Stimulated activated CD4-positive, alpha-beta T cell treated with anti-CD3 and anti-CD28 coated beads, Interleukin-2, amount 100 ng/mL, for 48 hours (primary cell): ENCODE results near the gene CD6.
A peak's percentile ranks its signal among the peaks of the same experiment; 100 is the strongest.

ENCODE experiments used
- DNase-seq, 2 donors: peaks; one replicate each; pipeline ENCODE4 v3.0.0-alpha.2; 2020

The CD6 gene

DNA sequence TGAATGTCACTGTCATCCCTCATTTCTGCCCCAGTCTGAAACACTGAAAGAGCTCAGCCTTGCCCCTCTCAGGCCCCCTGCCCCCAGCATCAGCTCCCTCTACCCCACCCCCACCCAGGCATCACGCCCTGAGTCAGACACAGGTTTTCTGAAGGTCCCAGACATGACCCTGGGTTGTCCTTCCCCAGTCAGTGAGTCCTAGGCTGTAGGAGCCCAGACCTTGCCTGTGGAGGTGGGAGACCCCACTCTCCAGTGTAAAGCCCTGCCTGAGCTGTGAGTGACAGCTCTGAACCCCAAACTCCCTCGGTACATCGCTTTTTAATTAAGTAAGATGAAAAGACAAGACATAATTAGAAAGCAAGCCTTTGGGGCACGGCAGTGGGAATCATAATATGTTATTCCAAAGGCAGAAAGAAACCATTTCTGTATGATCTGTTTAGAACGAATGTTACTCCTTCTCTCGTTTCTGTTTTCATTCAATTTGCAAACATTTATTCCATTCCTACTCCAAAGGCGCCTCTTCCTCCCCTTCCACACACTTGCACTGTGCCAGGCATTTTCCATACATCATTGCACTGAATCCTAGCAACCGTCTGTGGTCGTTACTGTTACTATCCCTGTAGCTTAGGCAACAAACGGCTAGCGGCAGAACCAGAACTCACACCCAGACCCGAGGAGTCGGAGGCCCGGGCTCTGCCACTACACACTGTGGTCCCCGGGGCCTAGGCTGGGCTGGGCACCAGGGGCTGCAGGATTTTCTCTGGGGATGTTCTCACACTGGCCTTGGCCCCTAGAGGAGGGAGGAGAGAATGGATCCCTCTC lies 63.4 kb downstream of the CD6 start:
- no peak for DNase-seq

- no peak for DNase-seq
Measured at GRCh38 chr11:61035526-61035835, 64.0 kb downstream of the CD6 start.

DNA sequence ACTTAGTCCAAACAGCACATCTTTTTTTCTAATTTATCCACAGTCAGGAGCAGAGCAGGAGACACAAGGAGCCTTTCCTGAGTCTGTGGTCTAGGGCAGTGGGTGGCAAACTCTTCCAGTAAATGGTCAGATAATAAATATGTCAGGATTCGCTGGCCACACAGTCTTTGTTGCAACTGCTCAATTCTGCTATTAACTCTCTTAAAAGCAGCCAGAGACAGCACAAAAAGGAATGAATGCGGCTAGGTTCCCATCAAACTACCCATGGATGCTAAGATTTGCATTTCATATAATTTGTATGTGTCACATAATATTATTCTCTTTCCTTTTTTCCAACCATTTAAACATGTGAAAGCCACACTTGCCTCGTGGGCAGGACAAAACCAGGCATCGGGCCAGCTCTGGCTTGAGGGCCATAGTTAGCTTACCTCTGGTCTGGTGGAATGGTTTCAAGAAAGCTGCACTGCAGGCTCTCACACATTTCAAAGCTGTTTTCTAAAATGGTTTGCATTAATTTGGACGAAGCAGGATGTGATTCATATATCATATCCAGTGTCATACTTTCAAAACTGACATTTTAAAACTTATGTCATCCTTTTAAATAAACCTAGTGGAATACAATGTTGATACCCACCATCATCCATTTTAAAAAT lies 66.1 kb downstream of the CD6 start:
- DNase-seq = no peak

- no peak for DNase-seq
Measured at GRCh38 chr11:61039916-61040315, 68.4 kb downstream of the CD6 start.

DNA sequence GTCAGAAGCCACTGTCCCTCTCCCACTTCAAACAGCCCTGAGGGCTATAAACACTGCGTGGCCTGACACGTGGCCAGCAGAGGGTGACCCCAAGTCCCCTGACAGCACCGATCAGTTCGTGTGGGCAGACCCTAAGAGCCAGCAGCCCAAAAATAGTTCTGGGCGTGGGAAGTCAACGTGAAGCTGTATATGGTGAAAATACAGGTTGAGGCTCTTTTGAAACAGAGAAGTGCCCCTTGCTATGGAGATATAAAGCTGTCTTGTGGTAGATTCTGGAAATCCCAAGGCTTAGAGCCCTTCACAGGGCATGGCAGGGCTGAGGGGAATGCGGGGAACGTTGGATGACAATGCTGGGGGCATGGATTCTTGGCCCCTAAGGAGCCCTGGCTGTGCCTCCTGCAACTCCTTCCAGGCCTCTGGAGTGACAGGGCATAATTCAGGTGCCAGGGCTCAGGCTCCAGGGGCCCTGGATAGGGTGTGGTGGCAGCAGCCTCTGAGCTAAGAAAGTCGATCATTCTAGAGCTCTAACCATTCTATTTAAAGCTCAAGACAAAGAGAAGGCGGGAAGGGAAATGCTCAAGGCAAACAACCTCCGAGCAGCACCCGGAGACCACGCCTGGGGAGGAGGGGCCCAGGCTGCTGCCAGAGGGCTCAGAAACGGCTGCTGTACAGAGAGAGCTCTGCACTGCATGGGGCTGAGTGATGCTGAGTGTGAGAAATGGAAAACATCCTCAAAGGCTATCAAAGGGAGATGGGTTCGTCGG lies 70.5 kb downstream of the CD6 start:
- no peak for DNase-seq

GRCh38 chr11:61042537-61042936 lies 71.1 kb downstream of the CD6 start:
- DNase-seq = no peak

DNA sequence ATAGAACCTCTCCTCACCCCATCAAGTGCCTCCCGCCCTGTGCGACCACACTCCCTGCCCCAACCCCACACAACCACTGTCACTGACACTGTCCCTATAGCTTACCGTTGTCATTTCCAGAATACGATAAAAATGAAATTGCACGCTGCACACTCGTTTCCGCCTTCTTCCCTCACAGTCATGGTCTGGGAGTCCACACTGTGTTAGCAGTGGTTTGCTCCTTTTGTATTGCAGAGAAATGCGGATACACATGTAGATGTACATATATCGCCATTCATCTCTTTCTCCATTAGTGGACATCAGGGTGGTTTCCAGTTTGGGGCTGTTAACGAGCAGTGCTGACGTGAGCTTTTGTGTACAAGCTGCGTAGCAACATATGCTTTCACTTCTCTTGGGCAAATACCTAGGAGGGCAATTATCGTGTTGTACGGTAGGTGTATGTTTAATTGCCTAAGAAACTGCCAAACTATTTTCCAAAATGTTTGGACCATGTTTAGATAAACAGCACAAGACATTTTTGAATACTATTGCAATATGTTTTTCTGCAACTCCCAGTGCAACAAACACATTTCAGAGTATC lies 71.6 kb downstream of the CD6 start:
- DNase-seq = no peak

DNA sequence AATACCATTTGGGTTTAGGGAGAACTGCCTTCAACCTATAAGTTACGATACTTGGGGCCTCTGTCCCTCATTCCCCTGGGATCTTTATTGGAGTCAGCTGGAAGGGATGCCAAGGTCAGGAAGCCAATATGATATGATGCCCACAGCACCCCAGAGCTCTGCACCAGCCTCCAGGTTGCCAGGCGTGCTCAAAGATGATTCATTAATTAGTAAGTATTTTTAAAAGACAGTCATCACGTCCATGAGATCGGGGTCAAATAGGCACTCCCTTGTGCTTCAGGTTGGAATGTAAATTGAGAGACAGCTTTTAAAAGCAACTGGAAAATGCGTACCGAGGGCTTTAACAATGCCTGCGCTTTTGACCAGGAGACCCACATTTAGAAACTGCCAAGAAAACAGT lies 73.8 kb downstream of the CD6 start:
- no peak for DNase-seq

- DNase-seq = no peak
Measured at GRCh38 chr11:61046833-61047232, 75.4 kb downstream of the CD6 start.

DNA sequence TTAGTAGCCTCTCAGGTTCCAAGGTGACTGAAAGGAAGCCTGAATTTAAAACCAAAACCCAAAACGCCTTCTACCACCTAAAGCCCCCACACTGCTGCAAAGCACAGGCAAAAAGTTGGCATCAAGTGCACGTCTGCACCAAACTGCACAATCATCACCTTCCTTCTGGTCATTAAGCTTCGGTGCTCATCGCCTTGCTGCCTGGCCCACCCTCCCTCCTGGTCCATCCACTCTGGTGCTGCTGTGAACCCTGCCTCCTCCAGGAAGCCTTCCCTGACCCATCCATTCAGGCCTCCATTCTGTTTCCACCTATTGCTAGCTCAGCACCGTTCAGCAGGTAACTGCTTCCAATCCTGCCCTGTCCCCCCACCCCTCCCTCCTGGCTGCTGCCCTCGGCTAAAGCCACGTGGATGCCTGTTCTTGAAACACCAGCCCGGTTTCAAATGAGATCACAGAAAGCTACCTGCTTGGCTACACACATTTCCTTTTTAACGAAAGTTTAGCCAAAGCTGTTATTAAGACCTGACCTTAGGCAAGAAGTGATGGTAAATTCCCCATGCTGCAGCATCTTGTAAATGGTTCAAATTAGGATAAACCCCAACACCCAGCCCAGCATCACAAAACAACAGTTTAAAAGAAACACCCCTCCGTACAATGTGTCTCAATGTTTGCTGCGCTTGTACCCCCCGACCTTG lies 77.0 kb downstream of the CD6 start:
- no peak for DNase-seq

DNA sequence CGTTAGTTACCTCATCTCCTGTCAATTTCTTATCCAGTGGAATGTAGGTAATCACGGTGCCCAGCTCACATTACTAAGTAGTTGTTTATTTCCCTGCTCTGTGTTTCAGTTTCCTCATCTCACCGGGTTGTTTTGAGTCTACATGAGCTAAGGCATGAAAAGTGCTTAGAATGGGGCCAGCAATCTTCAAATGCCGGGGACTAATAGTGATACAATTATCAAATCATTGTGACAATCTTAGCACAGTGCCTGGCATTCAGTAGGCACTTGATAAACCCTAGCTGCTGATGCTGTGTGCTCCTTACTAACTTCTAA lies 77.5 kb downstream of the CD6 start:
- DNase-seq = no peak

DNA sequence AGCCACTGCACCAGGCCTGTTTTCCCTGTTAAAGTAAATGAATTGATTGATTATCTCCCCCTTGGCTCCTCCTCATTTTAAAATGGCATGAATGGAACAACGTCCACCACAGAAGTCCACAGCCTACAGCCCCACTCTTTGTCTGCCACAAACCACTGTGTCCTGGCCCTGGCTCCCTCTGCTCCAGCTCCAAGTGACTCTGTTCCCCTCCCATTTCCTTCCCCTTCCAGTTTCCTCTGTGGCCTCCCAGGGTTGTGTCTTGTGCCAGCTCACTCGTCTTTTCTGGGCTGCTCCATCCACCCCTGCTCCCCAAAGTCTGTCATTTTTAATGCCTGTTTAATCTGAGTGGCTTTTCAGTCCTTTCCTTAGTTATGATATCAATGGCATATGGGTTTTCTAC lies 78.4 kb downstream of the CD6 start:
- DNase-seq = no peak

GRCh38 chr11:61052182-61052972 lies 80.9 kb downstream of the CD6 start:
- no peak for DNase-seq

GRCh38 chr11:61053191-61053590 lies 81.7 kb downstream of the CD6 start:
- DNase-seq = no peak

DNA sequence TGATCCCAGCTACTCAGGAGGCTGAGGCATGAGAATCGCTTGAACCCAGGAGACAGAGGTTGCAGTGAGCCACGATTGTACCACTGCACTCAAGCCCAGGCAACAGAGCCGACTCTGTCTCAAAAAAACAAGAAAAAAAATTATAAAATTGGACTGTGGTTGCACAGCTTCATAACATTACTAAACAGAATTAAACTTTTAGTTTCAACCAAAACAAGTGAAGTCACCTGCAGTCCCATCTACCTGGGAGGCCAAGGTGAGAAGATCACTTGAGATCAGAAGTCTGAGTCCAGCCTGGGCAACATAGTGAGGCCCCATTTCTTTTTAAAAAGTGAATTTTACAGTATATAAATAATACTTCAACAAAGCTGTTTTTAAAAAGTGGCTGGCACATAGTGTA lies 83.0 kb downstream of the CD6 start:
- no peak for DNase-seq

- DNase-seq = peak in 1 of 2 donors; percentile 48
Measured at GRCh38 chr11:61054927-61055562, 83.6 kb downstream of the CD6 start.

- DNase-seq = no peak
Measured at GRCh38 chr11:61055776-61056175, 84.3 kb downstream of the CD6 start.

DNA sequence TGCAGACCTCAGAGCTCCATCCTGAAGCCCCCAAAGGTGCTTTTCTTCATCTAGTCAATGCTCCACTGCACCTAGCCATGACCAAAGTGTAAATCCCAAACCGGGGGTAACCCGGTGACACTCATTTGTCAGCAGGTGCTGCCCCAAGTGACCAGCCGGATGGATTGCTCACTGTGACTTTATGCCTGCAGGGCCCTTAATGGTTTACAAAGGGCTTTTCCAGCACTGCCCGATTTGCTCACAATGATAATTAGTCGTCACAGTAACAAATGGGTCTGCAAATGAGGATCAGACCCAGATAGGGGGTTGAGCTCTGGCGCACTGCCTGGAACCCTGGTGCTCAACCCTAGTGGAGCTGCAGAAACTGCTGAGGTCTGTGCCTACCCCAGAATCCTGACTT lies 85.1 kb downstream of the CD6 start:
- no peak for DNase-seq

- no peak for DNase-seq
Measured at GRCh38 chr11:61056981-61057380, 85.5 kb downstream of the CD6 start.

DNA sequence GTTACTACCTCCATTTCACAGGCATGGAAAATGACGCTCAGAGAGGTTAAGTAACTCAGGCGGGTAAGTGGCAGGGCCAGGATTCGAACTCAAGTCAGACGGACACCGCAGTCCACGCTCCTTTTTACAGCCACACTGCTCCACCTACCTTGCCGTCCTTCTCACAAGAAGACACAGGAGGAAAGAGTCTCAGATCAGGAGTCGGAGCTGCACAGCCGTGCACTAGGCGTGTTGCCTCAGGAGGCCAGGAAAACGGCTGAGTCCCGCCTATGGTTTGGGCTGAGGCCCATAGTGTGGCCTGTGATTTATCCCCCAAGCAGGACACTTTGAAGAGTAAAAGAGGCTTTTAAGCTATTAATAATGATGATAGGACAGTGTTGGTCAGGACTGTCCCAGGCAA lies 86.1 kb downstream of the CD6 start:
- no peak for DNase-seq

DNA sequence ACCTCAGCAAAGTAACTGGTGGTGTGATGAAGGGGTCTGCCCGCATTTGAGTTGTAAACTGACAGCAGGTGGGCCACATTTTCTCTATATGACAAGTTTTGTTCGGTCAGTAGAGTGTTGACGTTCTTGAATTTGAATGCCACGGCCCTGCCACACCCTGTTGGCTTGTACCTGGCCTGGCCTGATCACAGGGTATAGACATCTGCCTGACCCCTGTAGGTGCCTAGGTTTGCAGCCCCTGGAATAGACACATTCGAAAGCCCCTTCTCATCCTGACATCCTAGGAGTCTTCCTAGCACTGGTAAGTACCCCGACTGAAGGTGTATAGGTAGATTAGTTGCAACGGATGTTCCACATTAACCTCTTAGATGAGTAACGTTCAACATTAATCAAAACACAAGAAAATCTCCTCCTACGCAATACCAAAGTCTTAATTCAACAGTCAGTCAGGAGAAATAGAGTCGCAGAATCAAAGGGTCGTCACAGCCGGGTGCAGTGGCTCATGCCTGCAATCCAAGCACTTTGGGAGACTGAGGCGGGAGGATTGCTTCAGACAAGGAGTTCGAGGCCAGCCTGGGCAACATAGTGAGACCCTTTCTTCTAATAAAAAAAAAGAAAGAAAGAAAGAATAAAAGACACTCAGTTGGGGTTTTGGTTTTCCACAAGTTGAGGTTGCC lies 87.2 kb downstream of the CD6 start:
- no peak for DNase-seq
